HepG2 (cell line): ENCODE data around the gene CPEB4. TPM values are rescaled to one million over a fixed set of nuclear protein-coding genes. Genes with fewer than 3 reads are reported as not detected.

Experiments used
- ATAC-seq: fragments of 200-7000 bp; cut with Tn5 transposase; 3 replicates; pipeline ENCODE4 v1.9.1; 2020; ENCODE audit warnings: mild to moderate bottlenecking, moderate library complexity
- BruUV-seq: library from RNA; stranded (reverse); fragments of 400-500 nt; replicated peaks from 2 replicates; lab custom pipeline; 2021; lab: Mats Ljungman, UMichigan
- CTCF ChIA-PET: fragments of 300-600 bp; formaldehyde crosslinking; extraction: SDS; loops from one replicate; lab custom pipeline; 2021; ENCODE audit warnings: low total read pairs, inconsistent platforms, low intra/inter-chr PET ratio; lab: Yijun Ruan, JAX
- POLR2A ChIA-PET: fragments of 350-600 bp; sonication (Branson Sonifier 250); formaldehyde crosslinking; loops from one replicate; lab custom pipeline; 2020; ENCODE audit warnings: antibody characterized with exemption, inconsistent platforms; lab: Yijun Ruan, JAX
- DNase-seq: peaks from one replicate; pipeline ENCODE4 v3.0.0-alpha.2; 2015; ENCODE audit warnings: low spot score
- FAIRE-seq: peaks from 3 replicates; lab custom pipeline; 2011; peaks lifted over from hg19 to GRCh38; lab: Jason Lieb, UNC
- H2AFZ ChIP-seq: one replicate; pipeline ENCODE4 v1.6.1; 2011; ENCODE audit warnings: low read length, inconsistent platforms
- H3K27ac ChIP-seq: fragments of 300-600 bp; 3 replicates; pipeline ENCODE4 v1.8.0; 2011; ENCODE audit warnings: mixed run types, mild to moderate bottlenecking, mixed read lengths, low read length, inconsistent platforms; ENCODE audit not compliant: insufficient read depth; ENCODE audit errors: extremely low read length
- H3K27me3 ChIP-seq, 2 experiments: fragments of 200-600 bp in 1 of 2; 2 replicates in 1 of 2; 3 replicates in 1 of 2; pipeline versions ENCODE4 v1.6.0 to v1.8.0; 2011; ENCODE audit warnings: low read length in 2 of 2, mild to moderate bottlenecking in 2 of 2, moderate library complexity in 2 of 2, inconsistent platforms in 1 of 2; ENCODE audit not compliant: insufficient read depth in 2 of 2, control insufficient read depth in 1 of 2
- H3K36me3 ChIP-seq, 2 experiments: fragments of 200-600 bp in 1 of 2; replicated peaks in 1 of 2; 2 replicates in 1 of 2; 3 replicates in 1 of 2; pipeline versions ENCODE4 v1.5.1 to v1.8.0; 2011; ENCODE audit warnings: low read length in 2 of 2, inconsistent platforms in 1 of 2; ENCODE audit not compliant: insufficient read depth in 2 of 2, control insufficient read depth in 1 of 2
- H3K4me1 ChIP-seq: 2 replicates; pipeline ENCODE4 v1.5.1; 2012; ENCODE audit warnings: low read length, inconsistent platforms; ENCODE audit not compliant: insufficient read depth
- H3K4me2 ChIP-seq: 2 replicates; pipeline ENCODE4 v1.6.0; 2011; ENCODE audit warnings: low read depth, low read length, inconsistent platforms
- H3K4me3 ChIP-seq, 3 experiments: fragments of 200-600 bp in 1 of 3; sonication (generic), shearing (Covaris generic) in 1 of 3; replicated peaks in 1 of 3; 2 replicates each; pipeline ENCODE4 v1.5.1; 2011 to 2016; ENCODE audit warnings: low read length in 3 of 3, inconsistent platforms in 2 of 3, low read depth in 2 of 3, mild to moderate bottlenecking in 2 of 3, control low read depth in 1 of 3, mixed read lengths in 1 of 3; ENCODE audit not compliant: insufficient read depth in 1 of 3
- H3K79me2 ChIP-seq: one replicate; pipeline ENCODE4 v1.6.1; 2011; ENCODE audit warnings: low read length, inconsistent platforms; ENCODE audit not compliant: insufficient read depth
- H3K9ac ChIP-seq: 2 replicates; pipeline ENCODE4 v1.6.0; 2011; ENCODE audit warnings: mild to moderate bottlenecking, low read depth, low read length, inconsistent platforms; ENCODE audit not compliant: insufficient read depth
- H3K9me3 ChIP-seq: 2 replicates; pipeline ENCODE4 v1.5.1; 2012; ENCODE audit warnings: mild to moderate bottlenecking, low read length
- H4K20me1 ChIP-seq: 2 replicates; pipeline ENCODE4 v1.6.0; 2011; ENCODE audit warnings: inconsistent platforms, mild to moderate bottlenecking, low read length, moderate library complexity; ENCODE audit not compliant: insufficient read depth
- ETV5 ChIP-seq: IDR thresholded peaks from 2 replicates; pipeline ENCODE4 v1.6.1; 2018; ENCODE audit warnings: missing biosample characterization, missing genetic modification reagents, inconsistent platforms, borderline replicate concordance
- HDAC2 ChIP-seq: sonication (generic); formaldehyde crosslinking; IDR thresholded peaks from 2 replicates; pipeline ENCODE4 v1.4.0; 2020; ENCODE audit warnings: missing genetic modification reagents
- JUN ChIP-seq: sonication (generic); formaldehyde crosslinking; IDR thresholded peaks from 2 replicates; pipeline ENCODE4 v1.4.0; 2020; ENCODE audit warnings: mild to moderate bottlenecking, missing genetic modification reagents
- KLF9 ChIP-seq: IDR thresholded peaks from 2 replicates; pipeline ENCODE4 v1.6.1; 2016; ENCODE audit warnings: low read depth
- NR3C1 ChIP-seq: sonication (generic); formaldehyde crosslinking; IDR thresholded peaks from 2 replicates; pipeline ENCODE4 v1.4.0; 2020; ENCODE audit warnings: missing genetic modification reagents
- PHF21A ChIP-seq: sonication (generic); formaldehyde crosslinking; IDR thresholded peaks from 2 replicates; pipeline ENCODE4 v1.5.0; 2020; ENCODE audit warnings: mild to moderate bottlenecking, missing genetic modification reagents
- PITX1 ChIP-seq: sonication (generic); formaldehyde crosslinking; IDR thresholded peaks from 2 replicates; pipeline ENCODE4 v1.5.1; 2020; ENCODE audit warnings: mild to moderate bottlenecking, missing genetic modification reagents
- TEAD3 ChIP-seq: optimal IDR thresholded peaks from 2 replicates; pipeline ENCODE3; 2016; ENCODE audit warnings: borderline replicate concordance
- ZNF224 ChIP-seq: sonication (generic); formaldehyde crosslinking; IDR thresholded peaks from 2 replicates; pipeline ENCODE4 v1.5.0; 2020; ENCODE audit warnings: mild to moderate bottlenecking, missing genetic modification reagents
- ZNF530 ChIP-seq: sonication (generic); formaldehyde crosslinking; IDR thresholded peaks from 2 replicates; pipeline ENCODE4 v1.5.0; 2020; ENCODE audit warnings: low read depth, mild to moderate bottlenecking, missing genetic modification reagents
- ZNF549 ChIP-seq: sonication (generic); formaldehyde crosslinking; IDR thresholded peaks from 2 replicates; pipeline ENCODE4 v1.5.0; 2020; ENCODE audit warnings: missing genetic modification reagents
- ZNF7 ChIP-seq: IDR thresholded peaks from 2 replicates; pipeline ENCODE4 v1.6.1; 2016; ENCODE audit warnings: missing biosample characterization, missing genetic modification reagents
- ZNF737 ChIP-seq: sonication (generic); formaldehyde crosslinking; IDR thresholded peaks from 2 replicates; pipeline ENCODE4 v1.5.0; 2020; ENCODE audit warnings: missing genetic modification reagents, mild to moderate bottlenecking, borderline replicate concordance
- ZNF770 ChIP-seq: sonication (generic); formaldehyde crosslinking; IDR thresholded peaks from 2 replicates; pipeline ENCODE4 v1.5.0; 2020; ENCODE audit warnings: mild to moderate bottlenecking, missing genetic modification reagents
- ZNF841 ChIP-seq: sonication (generic); formaldehyde crosslinking; IDR thresholded peaks from 2 replicates; pipeline ENCODE4 v1.8.1; 2023; ENCODE audit warnings: missing genetic modification reagents, borderline replicate concordance
- ZUFSP ChIP-seq: sonication (generic); formaldehyde crosslinking; IDR thresholded peaks from 2 replicates; pipeline ENCODE4 v1.9.0; 2021; ENCODE audit warnings: missing genetic modification reagents, mild to moderate bottlenecking, borderline replicate concordance
- WGBS: methylation state at CpG from one replicate; pipeline ENCODE4 v1.1.6; 2017; ENCODE audit warnings: low lambda C conversion rate; 5-methylcytosine and 5-hydroxymethylcytosine counted together
- in situ Hi-C: cut with HindIII; loops from 2 replicates; pipeline ENCODE4 v1.10.0; 2017; ENCODE audit warnings: low pct_unique_long_range_greater_than_20kb; ENCODE audit not compliant: extremely low pct_ligation_motif_present
- intact Hi-C: fragments of 100-400 bp; cut with micrococcal nuclease; formaldehyde crosslinking; loops from one replicate; pipeline ENCODE4 v1.10.0; 2022; ENCODE audit not compliant: unreplicated experiment
- polyA plus RNA-seq, 8 experiments: library from polyadenylated mRNA; depleted of rRNA in 3 of 8; stranded (reverse) in 7 of 8; unstranded in 1 of 8; fragments of >200 nt; fragmentation: Illumina TruSeq in 4 of 8; extraction: Trizol in 4 of 8; gene quantifications; 2 replicates each; pipeline versions ENCODE4 v1.2.1 to v1.2.3, GENCODE V29; 2011 to 2016; ENCODE audit warnings: low read depth in 4 of 8, missing spikeins in 1 of 8, mixed read lengths in 1 of 8; ENCODE audit not compliant: insufficient read depth in 1 of 8
- total RNA-seq, 5 experiments: library from RNA; depleted of rRNA; stranded (reverse); fragments of >200 nt; fragmentation: Illumina TruSeq; extraction: Trizol; gene quantifications; 2 replicates each; pipeline ENCODE4 v1.2.3, GENCODE V29; 2016; ENCODE audit warnings: low read depth in 1 of 5

The CPEB4 gene
- total and polyA plus RNA-seq, 2 of the 13 experiments (the other 11 are each of a cell fraction or from before 2014, with no cell fraction given): 7.7 to 26.7 TPM

GRCh38 chr5:173997331-173997730 is 109.2 kb downstream of the CPEB4 start:
- Histone ChIP-seq H3K4me3 (no peak overlapping the region), H3K79me2 (no peaks in the 10 kb centered on the region), H3K4me1 (no peaks in the 10 kb centered on the region), H3K9me3 (no peaks in the 10 kb centered on the region), H3K9ac (no peak overlapping the region), H3K27me3 (no peaks in the 10 kb centered on the region), H3K36me3 (no peaks in the 10 kb centered on the region), H3K4me2 (no peak overlapping the region), H4K20me1 (no peaks in the 10 kb centered on the region), H2AFZ (no peak overlapping the region)
- in situ Hi-C loops: no loop called here
- FAIRE-seq (no peak), DNase-seq (no peak), ATAC-seq (no peak)
- intact Hi-C loops: no loop called here
- ChIA-PET POLR2A (no interaction called here), CTCF (no interaction called here)
- BruUV-seq: no TSS peak
- no peak for TF ChIP-seq PHF21A
- no peak for TF ChIP-seq ZNF224 (CRISPR knock-in tag)
- no peak for TF ChIP-seq ZNF737 (CRISPR knock-in tag)
- no peak for TF ChIP-seq ZUFSP (CRISPR knock-in tag)
- no peak for TF ChIP-seq PITX1 (CRISPR knock-in tag)
- no peak for TF ChIP-seq ZNF7 (CRISPR knock-in tag)
- TF ChIP-seq ZNF770 (CRISPR knock-in tag): no peak
- no peak for TF ChIP-seq ZNF841 (CRISPR knock-in tag)
- TF ChIP-seq HDAC2: no peak
- TF ChIP-seq TEAD3: no peak
- no peak for TF ChIP-seq KLF9 (CRISPR knock-in tag)
- TF ChIP-seq JUN: no peak
- no peak for TF ChIP-seq NR3C1 (CRISPR knock-in tag)
- TF ChIP-seq ETV5 (CRISPR knock-in tag): no peak
- no peak for TF ChIP-seq ZNF530 (CRISPR knock-in tag)
- no peak for TF ChIP-seq ZNF549 (CRISPR knock-in tag)
- TF ChIP-seq, all 625 proteins: peak for 0
- WGBS: 15% methylated on average over 4 of the region's 4 CpGs
- H3K27ac ChIP-seq: no peak overlapping the region
